Activated naive CD8-positive, alpha-beta T cell treated with anti-CD3 and anti-CD28 coated beads, Interleukin-2, amount 50 U/mL, for 16 hours (primary cell): ENCODE results near the gene TSPAN9.

Experiments
- DNase-seq: peaks from one replicate; pipeline ENCODE4 v3.0.0-alpha.2; 2020; ENCODE audit warnings: low read depth, low spot score

Gene TSPAN9

DNA sequence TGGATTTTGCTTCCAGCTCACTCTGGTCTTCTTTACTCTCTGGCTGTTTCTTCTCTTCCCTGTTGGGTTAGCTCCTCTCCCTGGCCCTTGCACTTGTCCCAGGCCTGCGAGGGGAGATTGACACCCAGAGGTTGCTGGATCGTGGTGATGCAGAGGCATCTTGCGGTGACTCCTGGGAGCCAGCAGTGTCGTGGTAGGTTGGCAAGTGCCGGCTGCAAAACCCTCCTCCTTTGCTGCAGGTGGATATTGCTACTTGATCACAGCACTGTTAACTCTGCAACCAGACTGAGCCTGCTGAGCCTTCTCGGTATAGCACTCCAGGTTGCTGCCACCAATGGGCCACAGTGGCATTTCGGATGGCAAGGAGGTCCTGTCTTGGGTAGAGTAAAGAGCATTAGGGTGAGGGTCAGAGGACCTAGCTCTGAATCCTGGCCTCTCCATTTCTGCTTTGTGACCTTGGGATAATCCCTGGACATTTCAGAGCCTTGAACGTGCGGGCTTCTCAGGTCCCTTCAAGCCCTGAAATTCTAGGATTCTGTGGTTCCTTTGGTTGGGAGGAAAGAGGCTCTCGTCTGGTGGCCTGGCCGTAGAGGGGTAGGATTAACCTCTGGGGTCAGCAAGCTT, 87.4 kb downstream of the TSPAN9 start:
- DNase-seq, result no peak

- no peak for DNase-seq
These were observed 88.2 kb downstream of the TSPAN9 start for GRCh38 chr12:3165078-3165980.

GRCh38 chr12:3167636-3168035, 90.5 kb downstream of the TSPAN9 start:
- DNase-seq, result no peak

GRCh38 chr12:3168223-3169221, 91.3 kb downstream of the TSPAN9 start:
- DNase-seq, result no peak

DNA sequence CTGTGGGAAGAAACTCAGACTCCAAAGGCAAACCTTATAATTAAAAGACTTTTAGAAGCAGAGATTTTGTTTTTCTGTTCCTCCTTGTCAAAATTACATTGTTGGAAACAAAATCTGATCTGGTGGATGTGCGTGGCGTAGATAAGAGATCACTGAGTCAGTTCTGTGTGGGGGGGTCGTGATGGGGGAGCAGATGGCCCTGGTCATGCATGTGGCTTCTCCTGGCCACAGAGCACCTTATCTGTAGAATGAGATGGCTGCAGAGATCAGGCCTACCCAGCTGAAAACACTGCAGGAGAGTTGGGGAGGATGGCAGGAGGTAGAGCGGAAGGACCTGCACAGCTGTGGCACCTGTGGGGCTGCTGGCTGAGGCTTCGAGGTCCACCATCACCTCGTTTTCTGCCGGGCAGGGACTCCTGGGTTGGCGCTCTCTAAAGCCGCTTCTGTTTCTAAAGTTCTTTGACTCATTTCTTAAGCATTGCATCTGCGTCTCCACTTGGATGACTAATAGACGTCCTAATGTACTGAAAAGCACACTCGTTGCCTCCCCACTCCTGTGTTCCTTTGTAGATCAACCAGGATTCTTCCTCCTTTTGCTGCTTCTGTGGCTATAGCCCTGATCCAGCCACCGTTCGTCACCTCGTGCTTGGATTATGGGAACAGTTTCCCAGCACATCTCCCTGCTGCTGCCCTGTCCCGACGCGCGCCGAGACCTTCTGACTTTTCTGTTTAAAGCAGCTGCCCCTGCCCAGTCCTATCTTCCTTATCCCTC, 93.4 kb downstream of the TSPAN9 start:
- DNase-seq, result no peak

- no peak for DNase-seq
These were observed 94.0 kb downstream of the TSPAN9 start for GRCh38 chr12:3171195-3171591.

DNA sequence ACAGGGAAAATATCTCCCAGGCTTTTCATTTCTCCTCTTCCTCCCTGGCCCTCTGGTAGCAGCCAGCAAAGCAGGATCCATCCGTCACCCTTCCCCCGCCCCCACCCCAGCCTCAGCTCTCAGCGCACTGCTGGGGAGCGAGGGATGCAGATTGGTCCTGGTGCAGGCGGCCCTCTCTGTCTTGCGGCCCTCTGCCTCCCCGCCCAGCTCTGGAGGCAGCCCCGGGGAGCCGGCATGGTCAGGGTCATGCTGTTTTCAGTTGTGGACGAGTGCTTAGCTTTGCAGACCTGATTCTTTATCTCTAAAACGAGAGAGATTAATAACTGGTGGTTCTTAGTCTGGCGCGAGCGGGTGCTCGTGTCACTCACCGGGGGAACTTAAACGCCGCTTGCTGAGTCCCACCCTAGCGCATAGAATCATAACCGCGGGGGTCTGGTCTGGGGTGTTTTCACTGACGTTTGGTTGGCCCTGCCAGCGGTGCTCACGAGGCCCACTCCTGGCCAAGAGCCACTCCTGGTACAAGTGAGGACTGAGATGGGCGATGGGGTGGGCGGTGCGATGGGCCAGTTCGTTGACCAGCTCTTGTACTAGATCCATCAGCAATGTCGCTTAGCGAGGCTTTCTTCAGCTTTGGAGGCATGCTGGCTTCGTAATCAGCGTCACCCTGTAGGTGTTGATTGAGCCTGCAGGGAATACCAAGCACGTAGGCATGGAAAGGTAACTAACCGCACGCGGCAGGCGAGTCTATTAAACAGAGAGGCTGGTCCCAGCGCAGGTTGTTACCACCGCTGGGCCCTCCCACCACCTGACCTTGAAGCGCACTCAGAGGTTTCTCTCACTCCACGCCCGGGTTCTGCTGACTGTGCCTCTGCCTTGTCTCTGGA, 95.2 kb downstream of the TSPAN9 start:
- DNase-seq, result no peak

- no peak for DNase-seq
These were observed 95.9 kb downstream of the TSPAN9 start for GRCh38 chr12:3173008-3173553.

- DNase-seq, result no peak
These were observed 96.7 kb downstream of the TSPAN9 start for GRCh38 chr12:3173912-3174311.

DNA sequence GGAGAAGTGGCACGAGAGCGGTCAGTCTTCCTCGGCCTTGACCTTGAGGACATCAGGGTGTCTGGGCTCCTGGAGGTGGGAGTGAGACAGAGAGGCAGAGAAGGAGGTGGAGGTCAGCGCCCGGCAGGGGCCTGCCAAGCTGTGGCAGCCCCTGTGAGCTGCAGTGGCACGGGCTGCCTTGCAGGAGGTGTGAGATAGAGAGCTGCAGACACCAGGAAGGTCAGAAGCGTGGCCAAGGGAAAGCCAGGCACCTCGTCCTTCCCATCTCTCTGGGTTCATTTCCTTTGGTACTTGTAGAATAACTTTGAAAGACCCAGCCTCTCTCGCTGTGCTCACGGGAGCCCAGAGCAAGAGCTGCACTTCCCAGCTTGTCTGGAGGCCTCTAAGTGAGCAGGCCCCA, 98.1 kb downstream of the TSPAN9 start:
- no peak for DNase-seq

- no peak for DNase-seq
These were observed 99.6 kb downstream of the TSPAN9 start for GRCh38 chr12:3176754-3177153.

GRCh38 chr12:3177778-3178425, 100.7 kb downstream of the TSPAN9 start:
- DNase-seq, result no peak

GRCh38 chr12:3178671-3179313, 101.6 kb downstream of the TSPAN9 start:
- DNase-seq, result no peak

- DNase-seq, result no peak
These were observed 102.6 kb downstream of the TSPAN9 start for GRCh38 chr12:3179731-3180130.

GRCh38 chr12:3182426-3182825, 105.2 kb downstream of the TSPAN9 start:
- DNase-seq, result no peak

GRCh38 chr12:3184485-3184884, 107.3 kb downstream of the TSPAN9 start:
- DNase-seq, result no peak

- no peak for DNase-seq
These were observed 108.2 kb downstream of the TSPAN9 start for GRCh38 chr12:3185260-3185870.

DNA sequence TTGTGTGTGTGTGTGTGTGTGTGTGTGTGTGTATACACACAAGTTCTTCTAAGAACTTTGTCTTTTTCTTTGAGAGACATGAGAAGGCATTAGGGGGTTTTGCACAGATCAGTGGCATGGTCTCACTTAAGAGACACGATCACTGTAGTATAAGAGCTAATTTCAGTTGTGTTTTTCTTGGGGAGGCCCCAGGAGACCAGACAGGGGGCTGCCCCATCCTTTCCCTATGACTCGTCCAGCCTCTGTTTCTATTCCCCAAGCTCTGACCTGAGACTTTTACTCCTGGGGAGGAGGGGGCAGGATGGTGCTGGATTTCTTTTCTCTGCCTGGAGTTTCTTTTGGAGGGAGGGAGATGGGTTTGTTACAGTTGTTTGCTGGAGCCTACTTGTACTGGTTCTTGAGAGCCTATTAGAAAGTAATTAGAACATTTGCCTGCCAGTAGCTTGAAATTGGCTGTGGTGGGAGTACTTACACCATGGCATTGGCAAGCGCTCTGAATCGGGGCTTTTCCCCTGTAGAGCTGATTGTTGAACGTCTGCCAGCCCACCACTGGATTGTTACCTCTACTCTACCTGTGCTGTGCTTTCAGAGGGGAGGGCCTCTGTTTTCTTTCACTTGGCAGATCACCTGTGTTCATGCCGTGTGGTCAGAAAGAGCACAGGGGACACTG, 109.5 kb downstream of the TSPAN9 start:
- DNase-seq, result no peak
